ENCODE data around the gene EPS15.

EPS15 gene

DNA sequence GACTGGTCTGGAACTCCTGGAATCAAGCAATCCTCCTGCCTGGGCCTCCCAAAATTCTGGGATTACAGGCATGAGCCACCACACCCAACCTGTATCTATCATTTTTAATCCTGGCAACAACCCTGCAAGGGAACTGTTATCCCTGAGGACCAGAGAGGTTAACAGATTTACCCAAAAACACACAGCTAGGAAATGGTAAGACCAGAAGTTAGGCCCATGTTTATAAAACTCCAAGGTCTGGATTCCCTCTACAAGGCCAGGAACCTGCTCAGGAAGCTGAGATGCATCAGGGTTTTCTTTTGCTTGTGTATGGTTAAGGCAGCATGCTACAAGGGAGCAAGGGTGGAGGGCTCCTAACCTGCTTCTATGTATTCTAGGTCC lies 170.9 kb downstream of the EPS15 start:
- H3K4me3 ChIP-seq (ENCODE audit: low read length) = no peak overlapping the region
- TF ChIP-seq ZNF274 (IDR thresholded peaks at IDR 0.05; ENCODE audit: low read depth, low read length) = no peak

DNA sequence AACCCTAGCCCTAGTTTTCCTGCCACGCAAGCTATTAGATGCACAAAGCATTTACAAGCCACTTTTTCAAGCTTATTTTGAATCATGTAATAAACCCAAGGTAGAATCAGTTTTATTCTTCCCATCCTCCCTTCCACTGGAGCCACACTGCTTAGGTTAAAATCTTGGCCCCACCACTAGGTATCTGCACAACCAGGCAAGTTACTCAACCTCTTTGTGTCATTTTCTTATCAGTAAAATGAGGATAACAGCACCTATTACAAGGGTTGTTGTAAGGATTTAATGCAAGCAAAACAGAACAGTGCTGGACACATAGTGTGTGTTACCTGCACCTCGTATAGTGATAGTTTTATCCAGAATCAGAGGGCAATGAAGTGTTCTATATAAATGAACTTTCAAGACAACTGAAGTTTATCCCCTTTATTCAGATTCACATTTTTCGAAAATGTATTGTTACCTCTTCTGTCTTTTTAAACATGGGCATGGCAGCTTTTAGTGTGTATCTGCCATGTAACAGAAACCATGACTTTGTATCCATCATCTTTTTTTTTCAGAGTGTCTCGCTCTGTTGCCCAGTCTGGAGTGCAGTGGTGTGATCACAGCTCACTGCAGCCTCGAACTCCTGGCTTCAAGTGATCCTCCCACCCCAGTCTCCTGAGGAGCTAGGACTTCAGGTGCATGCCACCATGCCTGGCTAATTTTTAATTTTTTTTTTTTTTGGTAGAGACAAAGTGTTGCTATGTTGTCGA lies 171.5 kb downstream of the EPS15 start:
- no peak for TF ChIP-seq ZNF274 (IDR thresholded peaks at IDR 0.05; ENCODE audit: low read depth, low read length)
- H3K4me3 ChIP-seq (ENCODE audit: low read length) = no peak overlapping the region

DNA sequence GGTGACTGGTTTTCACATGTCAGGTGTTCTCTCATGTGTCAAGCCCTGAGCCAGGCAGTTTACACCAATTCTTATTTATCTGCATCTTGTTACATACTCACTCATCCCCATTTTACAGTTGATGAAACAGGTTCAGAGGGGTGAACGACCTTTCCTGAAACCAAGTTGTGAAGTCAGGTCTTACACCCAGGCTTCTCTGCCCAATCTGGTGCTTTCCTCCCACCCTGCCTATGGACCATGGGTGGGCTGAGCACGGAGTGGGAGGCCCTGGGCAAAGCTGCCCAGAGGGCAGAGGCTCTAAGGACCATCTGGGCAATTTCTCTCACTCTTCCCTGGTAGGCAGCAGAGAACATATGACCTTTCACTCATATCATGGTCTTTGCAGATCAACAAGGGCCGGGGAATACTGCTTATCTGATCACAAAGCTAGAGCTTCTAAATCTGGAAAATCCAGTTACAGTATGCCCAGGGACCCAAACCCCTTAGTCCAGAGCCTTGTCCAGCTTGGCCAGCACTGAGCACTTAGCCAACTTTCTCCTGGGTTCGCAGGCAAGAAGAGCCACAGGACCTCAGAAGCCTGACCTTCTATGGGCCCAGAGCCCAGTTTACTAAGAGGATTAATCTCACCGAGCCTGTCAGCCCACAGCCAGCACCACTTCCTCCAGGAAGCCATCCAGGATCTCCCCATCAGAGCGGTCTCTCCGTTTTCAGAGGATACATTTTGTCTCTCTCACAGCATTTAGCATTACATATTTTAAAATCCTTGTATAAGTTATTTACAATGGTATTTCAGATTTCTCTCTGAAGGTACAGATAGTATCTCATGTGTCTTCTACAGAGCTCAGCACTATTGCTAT lies 172.8 kb downstream of the EPS15 start:
- no peak for TF ChIP-seq ZNF274 (IDR thresholded peaks at IDR 0.05; ENCODE audit: low read depth, low read length)
- no peak overlapping the region for H3K4me3 ChIP-seq (ENCODE audit: low read length)

GRCh38 chr1:51345300-51345687 lies 173.8 kb downstream of the EPS15 start:
- no peak overlapping the region for H3K4me3 ChIP-seq (ENCODE audit: low read length)

GRCh38 chr1:51344602-51345299 lies 174.3 kb downstream of the EPS15 start:
- no peak overlapping the region; the same call in 1 of the 2 replicates for H3K4me3 ChIP-seq (ENCODE audit: low read length)
- TF ChIP-seq ZNF274 (IDR thresholded peaks at IDR 0.05; ENCODE audit: low read depth, low read length) = no peak

More at GRCh38 chr1:51345300-51345687, 173.8 kb downstream of the EPS15 start:
- TF ChIP-seq ZNF274 (IDR thresholded peaks at IDR 0.05; ENCODE audit: low read depth, low read length) = no peak

DNA sequence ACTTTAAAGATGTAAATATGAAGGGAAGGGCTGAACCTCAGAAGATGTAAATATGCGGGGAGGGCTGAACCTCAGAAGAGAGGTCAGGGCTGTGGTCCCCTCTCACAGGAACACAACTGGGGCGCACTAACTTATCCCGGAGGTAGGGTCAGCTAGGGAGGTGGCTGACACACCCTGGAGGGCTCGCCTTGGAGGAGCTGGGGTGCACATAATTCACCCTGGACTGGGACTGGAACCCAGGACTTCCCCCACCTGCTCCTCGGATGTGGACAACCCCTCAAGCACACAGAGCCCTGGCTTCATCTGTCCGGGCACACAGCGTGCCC lies 174.8 kb downstream of the EPS15 start:
- H3K4me3 ChIP-seq (ENCODE audit: low read length) = no peak overlapping the region
- no peak for TF ChIP-seq ZNF274 (IDR thresholded peaks at IDR 0.05; ENCODE audit: low read depth, low read length)

DNA sequence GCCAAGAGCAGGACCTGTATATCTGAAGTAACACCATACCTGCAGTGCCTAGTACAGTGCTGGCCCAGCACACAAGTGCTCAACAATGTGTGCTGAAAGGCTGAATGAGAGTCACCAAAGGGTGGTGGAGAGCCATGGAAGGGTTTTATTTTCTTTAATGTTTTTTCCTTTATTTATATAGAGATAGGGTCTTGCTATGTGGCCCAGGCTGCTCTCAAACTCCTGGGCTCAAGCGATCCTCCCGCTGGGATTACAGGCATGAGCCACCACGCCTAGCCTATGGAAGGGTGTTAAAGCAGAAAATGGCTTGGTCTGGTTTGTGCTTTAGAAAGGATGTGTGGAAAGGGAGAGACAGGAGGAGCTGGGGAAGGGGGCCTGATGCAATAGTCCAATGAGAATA lies 175.4 kb downstream of the EPS15 start:
- no peak for TF ChIP-seq ZNF274 (IDR thresholded peaks at IDR 0.05; ENCODE audit: low read depth, low read length)
- no peak overlapping the region for H3K4me3 ChIP-seq (ENCODE audit: low read length)

DNA sequence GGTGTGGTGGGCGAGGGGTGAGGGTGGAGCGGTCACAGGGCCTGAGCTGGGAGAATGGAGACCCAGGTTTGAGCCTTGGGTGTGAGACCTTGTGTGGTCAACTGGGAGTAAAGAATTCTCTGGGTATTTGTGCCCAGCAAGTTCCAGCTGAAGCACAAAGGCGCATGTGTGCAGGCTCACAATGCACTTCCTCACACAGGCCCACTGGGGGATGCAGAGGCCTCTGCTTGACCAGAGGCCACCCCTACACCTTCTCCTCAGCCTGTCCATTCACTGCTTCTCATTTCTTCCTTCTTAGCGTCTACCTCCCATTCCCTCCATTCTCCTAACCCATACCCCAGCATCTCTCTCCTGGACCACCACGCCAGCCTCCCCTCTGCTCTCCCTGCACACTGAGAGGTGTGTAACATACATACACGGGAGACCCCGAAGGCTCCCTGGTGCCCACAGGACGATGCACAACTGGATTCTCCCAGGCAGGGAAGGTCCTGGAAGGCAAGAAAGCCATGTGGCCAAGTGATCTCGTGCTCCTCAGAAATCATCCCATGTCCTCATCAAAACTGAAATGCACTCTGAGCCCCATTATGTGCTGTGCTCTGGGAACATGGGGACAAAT lies 176.4 kb downstream of the EPS15 start:
- no peak overlapping the region for H3K4me3 ChIP-seq (ENCODE audit: low read length)
- TF ChIP-seq ZNF274 (IDR thresholded peaks at IDR 0.05; ENCODE audit: low read depth, low read length) = no peak

- H3K4me3 ChIP-seq (ENCODE audit: low read length) = no peak overlapping the region
- TF ChIP-seq ZNF274 (IDR thresholded peaks at IDR 0.05; ENCODE audit: low read depth, low read length) = no peak
These were observed 177.1 kb downstream of the EPS15 start for GRCh38 chr1:51341876-51342496.

DNA sequence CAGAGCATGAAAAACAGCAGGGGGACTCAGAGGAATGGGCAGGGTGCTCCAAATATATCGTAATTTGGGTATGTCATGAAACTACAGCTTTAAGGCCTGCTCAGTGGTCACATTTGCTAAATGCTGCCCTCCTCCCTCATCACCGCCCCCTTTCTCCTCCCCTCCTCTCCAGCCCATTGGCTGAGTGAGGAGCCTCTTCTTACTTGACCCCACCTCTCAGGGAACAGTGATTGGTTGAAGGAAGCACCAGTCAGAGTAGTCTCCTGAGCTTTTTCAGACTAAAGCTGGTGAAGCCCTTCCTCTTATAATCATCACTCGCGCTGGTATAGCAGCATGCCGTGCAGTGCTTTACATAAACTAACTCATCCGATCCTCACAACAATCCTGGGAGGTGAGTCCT lies 178.7 kb downstream of the EPS15 start:
- H3K4me3 ChIP-seq (ENCODE audit: low read length) = no peak overlapping the region
- TF ChIP-seq ZNF274 (IDR thresholded peaks at IDR 0.05; ENCODE audit: low read depth, low read length) = no peak

GRCh38 chr1:51336711-51337110 lies 182.4 kb downstream of the EPS15 start:
- no peak for TF ChIP-seq ZNF274 (IDR thresholded peaks at IDR 0.05; ENCODE audit: low read depth, low read length)

DNA sequence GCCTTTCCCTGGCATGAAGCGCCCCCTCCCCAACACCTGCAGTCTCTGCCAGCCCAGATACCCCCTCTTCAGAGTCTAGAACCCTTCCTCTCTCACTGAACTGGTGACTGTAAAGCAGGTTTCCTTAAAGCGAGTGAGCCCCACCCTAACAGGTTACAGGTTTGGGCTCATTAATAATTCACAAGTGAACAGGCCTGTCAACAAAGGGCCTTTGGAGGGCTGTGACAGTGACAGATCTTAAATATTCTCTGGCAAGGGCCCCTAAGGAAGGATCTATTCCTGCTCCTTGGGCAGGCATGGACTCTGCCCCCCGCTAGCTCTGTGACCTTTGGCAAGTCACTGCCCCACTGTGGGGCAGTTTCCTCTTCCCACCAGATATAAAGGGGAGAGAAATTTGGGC lies 183.1 kb downstream of the EPS15 start:
- no peak overlapping the region for H3K4me3 ChIP-seq (ENCODE audit: low read length)
- TF ChIP-seq ZNF274 (IDR thresholded peaks at IDR 0.05; ENCODE audit: low read depth, low read length) = no peak

More at GRCh38 chr1:51336711-51337110, 182.4 kb downstream of the EPS15 start:
- H3K4me3 ChIP-seq (ENCODE audit: low read length) = no peak overlapping the region

GRCh38 chr1:51331206-51332100 lies 187.6 kb downstream of the EPS15 start:
- no peak for TF ChIP-seq ZNF274 (IDR thresholded peaks at IDR 0.05; ENCODE audit: low read depth, low read length)
- no peak overlapping the region for H3K4me3 ChIP-seq (ENCODE audit: low read length)
